GM12874 (cell line): Measurements from ENCODE around the gene JUND.

ENCODE experiments used
- TF ChIP-seq, protein P1 (sequence below): IDR thresholded peaks from 2 replicates; pipeline ENCODE4 v1.5.1; 2011; ENCODE audit warnings: low read depth, mild to moderate bottlenecking, control low read depth, low read length, moderate library complexity; ENCODE audit not compliant: insufficient read depth

JUND gene

DNA sequence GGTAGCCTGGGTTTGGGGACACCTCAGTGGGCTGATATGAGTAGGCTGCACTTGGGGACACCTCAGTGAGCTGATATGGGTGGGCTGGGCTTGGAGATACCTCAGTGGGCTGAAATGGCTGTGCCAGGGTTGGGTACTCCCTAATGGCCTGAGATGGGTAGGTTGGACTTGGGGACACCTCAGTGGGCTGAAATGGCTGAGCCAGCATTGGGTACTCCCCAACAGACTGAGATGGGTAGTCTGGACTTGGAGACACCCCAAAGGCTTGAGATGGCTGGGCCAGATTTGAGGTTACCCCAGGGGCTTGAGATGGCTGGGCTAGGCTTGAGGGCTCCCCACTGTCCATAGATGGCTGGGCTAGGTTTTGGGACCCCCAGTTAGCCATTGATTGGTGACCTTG lies 19.3 kb downstream of the JUND start:
- TF ChIP-seq, protein P1, sequence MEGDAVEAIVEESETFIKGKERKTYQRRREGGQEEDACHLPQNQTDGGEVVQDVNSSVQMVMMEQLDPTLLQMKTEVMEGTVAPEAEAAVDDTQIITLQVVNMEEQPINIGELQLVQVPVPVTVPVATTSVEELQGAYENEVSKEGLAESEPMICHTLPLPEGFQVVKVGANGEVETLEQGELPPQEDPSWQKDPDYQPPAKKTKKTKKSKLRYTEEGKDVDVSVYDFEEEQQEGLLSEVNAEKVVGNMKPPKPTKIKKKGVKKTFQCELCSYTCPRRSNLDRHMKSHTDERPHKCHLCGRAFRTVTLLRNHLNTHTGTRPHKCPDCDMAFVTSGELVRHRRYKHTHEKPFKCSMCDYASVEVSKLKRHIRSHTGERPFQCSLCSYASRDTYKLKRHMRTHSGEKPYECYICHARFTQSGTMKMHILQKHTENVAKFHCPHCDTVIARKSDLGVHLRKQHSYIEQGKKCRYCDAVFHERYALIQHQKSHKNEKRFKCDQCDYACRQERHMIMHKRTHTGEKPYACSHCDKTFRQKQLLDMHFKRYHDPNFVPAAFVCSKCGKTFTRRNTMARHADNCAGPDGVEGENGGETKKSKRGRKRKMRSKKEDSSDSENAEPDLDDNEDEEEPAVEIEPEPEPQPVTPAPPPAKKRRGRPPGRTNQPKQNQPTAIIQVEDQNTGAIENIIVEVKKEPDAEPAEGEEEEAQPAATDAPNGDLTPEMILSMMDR, result no peak

DNA sequence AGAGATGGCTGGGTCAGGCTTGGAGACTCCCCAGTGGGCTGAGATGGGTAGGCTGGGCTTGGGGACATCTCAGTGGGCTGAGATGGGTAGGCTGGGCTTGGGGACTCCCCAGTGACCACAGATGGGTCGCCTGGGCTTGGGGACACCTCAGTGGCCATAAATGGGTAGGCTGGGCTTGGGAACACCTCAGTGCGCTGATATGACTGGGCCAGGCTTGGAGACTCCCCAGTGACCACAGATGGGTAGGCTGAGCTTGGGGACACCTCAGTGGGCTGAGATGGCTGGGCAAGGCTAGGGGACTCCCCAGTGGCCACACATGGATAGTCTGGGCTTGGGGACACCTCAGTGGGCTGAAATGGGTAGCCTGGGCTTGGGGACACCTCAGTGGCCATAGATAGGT lies 19.9 kb downstream of the JUND start:
- TF ChIP-seq, protein P1, result no peak

DNA sequence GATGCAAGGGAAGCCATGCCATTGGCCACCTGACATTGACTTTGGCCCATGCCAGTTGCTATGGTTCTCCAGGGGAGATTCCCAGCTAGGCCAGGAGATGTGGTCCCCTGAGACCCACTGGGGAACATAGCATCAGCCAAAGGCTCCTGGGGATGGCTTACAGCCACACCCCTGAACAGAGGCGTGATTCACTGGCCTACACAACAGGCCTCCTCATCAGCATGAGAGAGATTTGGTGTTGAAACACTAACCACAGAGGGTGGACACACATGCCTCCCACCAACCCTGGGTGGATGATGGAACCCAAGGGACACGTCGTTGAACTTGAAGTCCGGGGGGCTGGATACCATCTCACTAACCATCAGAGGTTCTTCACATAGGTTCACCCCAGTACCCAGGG lies 21.5 kb downstream of the JUND start:
- TF ChIP-seq, protein P1, result no peak

DNA sequence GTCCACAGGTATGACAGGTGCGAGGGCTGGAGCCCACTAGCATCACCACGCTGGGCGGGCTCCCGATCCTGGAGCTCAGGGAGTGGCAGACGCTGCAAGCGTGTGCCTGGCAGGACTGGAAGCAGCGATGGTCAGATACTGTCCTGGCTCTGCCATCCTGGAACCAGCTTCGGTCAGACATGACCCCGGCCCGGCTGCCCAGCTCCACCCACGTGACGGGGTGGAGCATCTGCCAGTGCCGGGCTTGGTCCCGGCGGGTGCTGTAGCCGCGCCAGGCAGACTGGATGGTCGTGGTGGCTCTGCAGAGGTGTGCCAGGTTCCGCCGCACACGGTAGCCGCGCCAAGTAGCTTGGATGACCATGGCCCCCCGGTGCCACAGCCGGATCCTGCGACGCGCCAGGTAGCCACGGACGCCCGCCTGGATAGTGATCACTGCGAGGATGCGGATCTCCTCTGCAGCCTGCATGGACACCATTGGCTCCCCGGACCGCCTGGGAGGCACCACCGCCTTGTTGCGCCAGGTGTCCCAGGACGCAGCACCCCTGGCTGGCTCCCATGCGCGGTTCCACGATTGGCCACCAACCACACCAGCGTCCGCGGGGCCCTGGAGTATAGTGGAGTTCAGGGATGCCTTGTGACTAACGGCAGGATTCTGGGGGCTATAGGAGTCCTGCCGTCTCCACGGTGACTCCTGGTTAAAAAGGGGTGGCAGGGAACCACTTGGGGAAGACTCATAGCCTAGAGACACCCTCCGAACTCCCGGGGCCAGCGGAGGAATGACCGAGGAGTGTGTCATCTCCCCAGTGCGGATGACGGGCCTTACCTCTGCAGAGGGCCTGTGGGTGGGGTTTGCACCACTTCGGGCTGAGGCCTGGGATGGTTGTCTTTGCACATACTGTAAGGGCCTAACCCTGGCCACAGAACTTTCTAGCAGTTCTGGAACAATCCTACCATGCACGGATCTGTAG lies 23.6 kb downstream of the JUND start:
- TF ChIP-seq, protein P1, result no peak

DNA sequence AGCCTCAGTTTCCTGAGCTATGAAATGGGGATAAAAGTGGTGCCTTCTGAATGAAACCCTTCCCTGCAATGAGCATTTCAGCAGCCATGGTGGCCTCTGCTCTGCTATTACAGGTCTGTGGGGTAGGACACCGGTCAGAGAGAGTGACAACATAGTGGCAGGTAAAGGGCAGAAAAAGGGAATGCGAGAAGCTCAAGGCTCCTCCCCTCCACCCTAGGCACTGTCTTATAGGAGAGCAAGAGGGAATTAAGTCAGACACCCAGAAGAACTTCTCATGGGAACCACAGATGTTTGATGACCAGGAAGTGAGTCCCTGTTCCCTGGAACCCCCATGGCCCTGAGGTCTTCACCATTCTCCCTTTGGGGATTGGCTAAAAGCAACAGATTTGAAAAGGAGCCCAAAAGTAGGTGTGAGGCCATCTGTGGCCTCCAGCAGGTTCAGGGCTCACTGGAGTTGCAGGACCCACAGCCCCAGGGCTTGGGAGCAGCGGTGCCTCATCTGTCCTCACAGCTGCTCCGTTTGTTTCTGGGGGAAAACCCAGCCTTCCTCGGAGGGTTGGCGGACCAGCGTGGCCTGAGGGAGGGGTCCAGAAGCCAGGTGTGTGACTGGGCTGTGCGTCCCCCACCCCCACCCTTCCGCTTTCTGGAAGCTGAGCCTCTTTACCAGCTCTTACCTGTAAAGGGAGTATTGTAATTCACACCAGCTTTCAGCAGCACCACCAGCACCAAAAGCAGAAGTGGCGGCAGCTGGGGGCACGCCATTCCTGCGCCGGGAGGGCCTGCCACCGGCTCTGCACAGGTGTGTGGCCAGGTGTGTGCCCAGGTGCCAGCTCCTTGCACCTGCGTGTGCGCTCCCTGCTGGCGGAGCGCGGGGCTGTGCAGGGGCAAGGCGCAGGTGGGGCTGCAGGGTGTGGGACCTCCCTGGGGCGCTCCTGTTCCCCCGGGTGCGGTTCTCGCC lies 26.6 kb downstream of the JUND start:
- TF ChIP-seq, protein P1, result peak; percentile 34

DNA sequence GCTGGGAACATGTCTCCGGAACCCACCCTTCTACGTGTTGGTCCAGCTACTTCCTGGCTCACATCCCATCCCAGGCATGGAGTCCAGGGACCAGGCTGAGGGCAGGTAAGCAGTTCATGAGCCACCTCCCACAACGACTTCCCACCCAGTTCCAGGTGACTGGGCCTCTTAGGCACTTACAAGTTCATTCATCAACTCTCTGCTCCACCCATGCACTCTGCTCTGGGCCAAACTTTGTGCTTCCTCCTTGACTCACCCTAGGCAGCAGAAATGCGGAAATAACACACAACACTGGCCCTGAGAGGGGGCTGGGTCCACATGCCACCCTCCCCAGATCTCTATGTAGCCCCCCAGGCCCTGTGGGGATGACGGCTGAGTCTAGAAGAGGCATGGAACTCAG lies 27.7 kb downstream of the JUND start:
- TF ChIP-seq, protein P1, result no peak

DNA sequence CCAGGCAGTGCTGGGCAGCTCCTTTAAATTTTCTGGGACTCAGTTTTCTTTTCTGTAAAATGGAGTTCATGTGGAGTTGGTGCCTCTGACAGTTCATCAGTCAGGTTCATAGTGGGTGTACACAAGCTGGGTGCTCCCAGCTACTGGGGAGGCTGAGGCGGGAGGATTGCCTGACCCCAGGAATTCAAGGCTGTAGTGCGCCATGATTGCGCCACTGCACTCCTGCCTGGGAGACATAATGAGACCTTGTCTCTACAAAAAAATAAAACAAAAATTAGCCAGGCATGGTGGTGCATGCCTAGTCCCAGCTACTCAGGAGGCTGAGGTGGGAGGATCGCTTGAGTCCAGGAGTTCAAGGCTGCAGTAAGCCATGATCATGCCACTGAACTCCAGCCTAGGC lies 28.3 kb downstream of the JUND start:
- TF ChIP-seq, protein P1, result no peak
